A673 (cell line): ENCODE results near the gene CRTAP.

Source experiments
- EZH2 ChIP-seq: fragments of 200-600 bp; sonication (generic); IDR thresholded peaks from 2 replicates; pipeline ENCODE4 v1.6.1; 2017; ENCODE audit warnings: borderline replicate concordance, low read depth, mild to moderate bottlenecking, mixed read lengths, antibody characterized with exemption, low read length; ENCODE audit not compliant: poor library complexity, severe bottlenecking
- TF ChIP-seq, protein P1 (sequence below): fragments of 300-800, 200-600 bp; sonication (generic); conservative IDR thresholded peaks from 2 replicates; pipeline ENCODE4 v1.5.1; 2017; ENCODE audit warnings: low read depth, mild to moderate bottlenecking, antibody characterized with exemption, low read length, moderate library complexity, mixed read lengths

DNA sequence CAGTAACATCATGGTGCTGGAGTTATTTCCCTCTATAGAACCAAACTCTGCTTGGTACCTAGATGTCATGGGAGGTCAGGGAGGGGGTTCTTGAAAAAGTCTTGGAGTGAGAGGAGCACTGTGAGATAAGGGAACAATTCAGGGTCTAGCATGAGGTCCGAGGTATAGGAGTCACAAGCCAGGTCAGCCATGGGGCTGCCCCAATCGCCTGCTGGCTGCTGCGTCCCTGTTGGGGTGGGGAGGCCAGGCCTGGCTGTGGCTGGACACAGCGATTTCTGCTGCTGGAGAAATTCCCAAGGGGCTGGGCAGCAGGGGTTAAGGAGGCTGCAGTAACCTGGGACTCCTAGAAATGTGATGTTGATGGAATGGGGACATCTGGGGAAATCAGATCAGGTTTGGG, 59.9 kb downstream of the CRTAP start:
- TF ChIP-seq, protein P1, sequence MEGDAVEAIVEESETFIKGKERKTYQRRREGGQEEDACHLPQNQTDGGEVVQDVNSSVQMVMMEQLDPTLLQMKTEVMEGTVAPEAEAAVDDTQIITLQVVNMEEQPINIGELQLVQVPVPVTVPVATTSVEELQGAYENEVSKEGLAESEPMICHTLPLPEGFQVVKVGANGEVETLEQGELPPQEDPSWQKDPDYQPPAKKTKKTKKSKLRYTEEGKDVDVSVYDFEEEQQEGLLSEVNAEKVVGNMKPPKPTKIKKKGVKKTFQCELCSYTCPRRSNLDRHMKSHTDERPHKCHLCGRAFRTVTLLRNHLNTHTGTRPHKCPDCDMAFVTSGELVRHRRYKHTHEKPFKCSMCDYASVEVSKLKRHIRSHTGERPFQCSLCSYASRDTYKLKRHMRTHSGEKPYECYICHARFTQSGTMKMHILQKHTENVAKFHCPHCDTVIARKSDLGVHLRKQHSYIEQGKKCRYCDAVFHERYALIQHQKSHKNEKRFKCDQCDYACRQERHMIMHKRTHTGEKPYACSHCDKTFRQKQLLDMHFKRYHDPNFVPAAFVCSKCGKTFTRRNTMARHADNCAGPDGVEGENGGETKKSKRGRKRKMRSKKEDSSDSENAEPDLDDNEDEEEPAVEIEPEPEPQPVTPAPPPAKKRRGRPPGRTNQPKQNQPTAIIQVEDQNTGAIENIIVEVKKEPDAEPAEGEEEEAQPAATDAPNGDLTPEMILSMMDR = no peak
- TF ChIP-seq EZH2 = no peak
